Activated CD4-positive, alpha-beta T cell treated with anti-CD3 and anti-CD28 coated beads for 48 hours (primary cell): ENCODE results near the gene CDC42EP2.

Experiments used
- DNase-seq: peaks from one replicate; pipeline ENCODE4 v3.0.0-alpha.2; 2020

Gene CDC42EP2

DNA sequence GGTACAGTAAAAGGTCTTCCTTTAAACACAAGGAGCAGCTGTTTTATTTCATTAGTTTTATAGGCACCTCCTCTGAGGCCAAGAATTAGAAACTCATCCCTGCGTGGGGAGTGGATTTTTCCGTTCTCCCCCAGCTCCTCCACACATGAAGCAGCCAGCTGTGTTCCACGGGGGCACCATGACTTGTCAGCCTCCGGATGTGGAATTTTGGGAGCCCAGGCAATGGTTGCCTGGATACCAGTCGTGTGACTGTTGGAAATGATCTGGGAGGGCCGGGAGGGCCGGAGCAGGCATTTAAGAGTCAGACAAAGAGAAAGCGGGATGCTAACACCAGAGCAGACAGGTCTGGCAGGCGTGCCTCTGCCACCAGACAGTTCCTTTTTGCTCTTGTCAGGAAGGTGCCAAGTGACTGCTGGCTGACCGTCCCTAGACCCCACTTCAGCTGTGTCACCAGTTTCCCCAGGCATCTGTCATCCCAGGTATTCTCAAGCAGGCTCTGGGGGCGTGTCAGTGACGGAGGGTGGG, 15.9 kb upstream of the CDC42EP2 start:
- DNase-seq: no peak

DNA sequence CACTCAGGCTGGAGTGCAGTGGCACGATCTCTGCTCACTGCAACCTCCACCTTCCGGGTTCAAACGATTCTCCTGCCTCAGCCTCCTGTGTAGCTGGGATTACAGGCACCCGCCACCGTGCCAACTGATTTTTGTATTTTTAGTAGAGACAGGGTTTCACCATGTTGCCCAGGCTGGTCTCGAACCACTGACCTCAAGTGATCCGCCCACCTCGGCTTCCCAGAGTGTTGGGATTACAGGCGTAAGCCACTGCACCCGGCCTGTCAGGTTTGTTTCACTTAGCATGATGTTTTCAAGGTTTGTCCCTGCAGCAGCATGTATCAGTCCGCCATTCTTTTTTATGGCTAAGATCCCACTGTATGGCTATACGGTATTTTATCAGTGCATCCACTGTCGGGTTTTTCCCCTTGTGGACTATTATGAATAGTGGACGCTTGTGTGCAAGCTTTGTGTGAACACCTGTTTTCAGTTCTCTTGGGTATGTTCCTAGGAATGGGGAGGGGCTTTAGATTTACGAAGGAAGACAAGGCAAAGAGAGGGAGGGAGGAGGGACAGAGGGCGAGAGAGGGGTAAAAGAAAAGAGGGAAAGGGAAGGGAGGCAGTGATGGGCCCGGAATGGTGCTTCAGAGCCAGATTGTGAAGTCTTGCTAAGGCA, 13.9 kb upstream of the CDC42EP2 start:
- DNase-seq: no peak

DNA sequence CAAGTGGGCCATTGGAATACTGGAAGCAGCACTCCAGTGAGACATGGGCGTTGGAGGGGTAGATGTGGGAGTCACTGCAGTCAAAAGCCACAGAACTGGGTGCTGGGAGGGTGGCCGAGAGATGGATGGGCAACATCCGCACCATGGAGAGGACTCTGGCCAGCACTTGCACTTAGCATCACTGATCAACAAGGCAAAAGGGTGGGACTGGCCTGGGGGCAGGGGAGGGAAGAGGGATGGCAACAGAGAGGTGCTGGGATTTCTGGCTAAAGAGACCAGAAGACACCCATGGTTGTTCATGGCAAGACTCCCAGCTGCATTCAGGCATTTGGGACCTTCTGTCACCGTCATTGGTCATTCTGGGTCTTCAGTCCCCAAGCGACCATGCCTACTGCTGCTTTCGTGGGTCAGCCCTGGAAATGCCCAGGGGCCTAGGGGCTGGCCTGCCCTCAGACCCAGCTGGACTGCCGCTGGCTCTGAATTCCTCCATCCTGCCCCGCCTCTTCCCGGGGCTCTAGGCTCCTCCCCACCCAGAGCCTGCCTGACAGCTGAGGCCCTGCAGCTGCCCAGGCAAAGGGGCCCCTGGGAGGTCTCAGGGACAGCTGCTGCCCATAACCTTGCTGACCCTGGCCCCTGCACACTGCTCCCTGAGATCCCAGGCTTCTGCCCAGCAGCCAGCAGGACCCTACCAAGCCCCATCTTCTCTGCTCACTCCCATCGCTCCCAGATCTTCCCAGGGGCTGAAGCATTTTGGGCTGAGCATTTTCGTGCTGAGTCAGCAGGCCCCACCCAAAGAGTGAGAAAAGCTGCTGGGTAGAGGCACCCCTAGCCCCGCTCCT, 13.0 kb upstream of the CDC42EP2 start:
- DNase-seq: no peak

DNA sequence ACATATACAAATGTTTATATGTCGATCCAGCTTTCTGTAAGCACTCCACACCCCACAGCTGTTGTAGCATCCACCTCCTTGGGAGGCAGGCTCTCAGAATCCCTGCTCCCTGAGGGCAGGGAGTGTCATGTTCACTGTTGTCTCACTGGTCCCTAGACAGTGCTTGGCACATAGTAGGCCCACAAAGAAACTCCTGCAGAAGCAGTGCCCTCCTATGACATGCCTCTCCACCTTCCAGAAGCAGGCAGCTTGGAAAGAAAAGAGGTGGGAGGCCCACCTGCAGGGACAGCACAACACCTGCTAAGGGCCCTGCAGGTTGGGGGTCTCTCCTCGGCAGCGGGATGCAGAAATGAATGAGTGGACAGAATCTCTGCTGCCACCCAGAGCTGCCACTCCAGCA, 11.1 kb upstream of the CDC42EP2 start:
- no peak for DNase-seq

DNA sequence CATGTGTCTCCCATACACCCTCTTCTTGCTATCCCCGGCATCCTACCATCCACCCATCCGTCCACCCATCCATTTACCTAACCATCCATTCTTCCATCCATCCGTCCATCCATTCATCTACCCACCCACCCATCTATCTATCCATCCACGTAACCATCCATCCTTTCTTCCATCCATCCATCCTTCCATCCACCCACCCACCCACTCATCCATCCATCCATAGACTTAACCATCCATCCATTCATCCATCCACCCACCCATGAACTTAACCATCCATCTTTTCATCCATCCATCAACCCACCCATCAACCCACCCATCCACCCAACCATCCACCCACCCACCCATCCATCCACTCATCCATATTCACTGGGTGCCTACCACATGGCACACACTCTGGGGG, 10.6 kb upstream of the CDC42EP2 start:
- no peak for DNase-seq

DNA sequence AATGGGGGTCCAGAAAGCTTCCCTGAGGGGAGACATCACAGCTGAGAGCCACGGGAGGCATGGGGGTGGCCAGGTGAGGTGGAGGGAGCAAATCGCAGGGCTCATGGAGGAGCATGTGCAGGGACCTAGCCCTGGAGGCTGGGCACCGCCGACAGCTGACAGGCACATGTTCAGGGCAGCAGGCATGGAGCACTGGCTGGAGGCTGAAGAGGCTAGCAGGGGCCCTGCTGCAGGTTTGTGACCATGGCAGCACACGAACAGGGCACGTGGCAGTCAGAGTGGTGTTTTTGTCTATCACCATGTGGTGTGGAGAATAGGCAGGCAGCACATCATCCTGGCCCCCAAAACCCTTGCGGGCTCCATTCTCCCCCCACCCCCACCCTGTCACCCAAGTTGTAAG, 10.1 kb upstream of the CDC42EP2 start:
- DNase-seq: no peak

DNA sequence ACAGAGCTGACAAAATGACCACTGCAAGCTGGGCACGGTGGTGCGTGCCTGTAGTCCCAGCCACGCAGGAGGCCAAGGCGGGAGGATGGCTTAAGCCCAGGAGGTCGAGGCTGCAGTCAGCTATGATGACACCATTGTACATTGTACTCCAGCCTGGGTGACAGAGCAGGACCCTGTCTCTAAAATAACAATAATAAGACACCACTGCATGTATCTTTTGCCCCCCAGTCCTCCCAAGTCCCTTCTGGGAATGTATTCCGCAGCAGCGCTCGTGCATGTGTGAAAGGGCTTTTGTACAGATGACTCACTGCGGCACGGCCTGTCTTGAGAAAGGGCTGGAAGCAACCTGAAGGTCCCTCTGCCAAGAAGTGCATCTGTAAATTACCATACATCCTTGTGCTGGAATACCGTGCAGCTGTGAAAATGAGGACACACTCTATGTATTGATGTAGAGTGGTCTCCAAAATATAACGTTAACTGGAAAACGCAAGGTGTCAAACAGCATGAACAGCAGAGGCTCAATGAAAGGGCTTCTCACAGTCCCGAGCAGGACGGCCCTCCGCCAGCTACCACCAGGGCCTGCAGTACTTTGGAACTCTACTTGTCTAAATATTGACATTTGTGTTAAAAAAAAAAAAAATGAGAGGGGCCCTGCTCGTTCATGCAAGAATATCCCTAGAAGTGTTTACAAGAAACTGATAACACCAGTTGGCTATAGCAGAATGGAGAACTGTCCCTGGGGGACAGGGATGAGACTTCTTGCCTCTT, 9.0 kb upstream of the CDC42EP2 start:
- no peak for DNase-seq

DNA sequence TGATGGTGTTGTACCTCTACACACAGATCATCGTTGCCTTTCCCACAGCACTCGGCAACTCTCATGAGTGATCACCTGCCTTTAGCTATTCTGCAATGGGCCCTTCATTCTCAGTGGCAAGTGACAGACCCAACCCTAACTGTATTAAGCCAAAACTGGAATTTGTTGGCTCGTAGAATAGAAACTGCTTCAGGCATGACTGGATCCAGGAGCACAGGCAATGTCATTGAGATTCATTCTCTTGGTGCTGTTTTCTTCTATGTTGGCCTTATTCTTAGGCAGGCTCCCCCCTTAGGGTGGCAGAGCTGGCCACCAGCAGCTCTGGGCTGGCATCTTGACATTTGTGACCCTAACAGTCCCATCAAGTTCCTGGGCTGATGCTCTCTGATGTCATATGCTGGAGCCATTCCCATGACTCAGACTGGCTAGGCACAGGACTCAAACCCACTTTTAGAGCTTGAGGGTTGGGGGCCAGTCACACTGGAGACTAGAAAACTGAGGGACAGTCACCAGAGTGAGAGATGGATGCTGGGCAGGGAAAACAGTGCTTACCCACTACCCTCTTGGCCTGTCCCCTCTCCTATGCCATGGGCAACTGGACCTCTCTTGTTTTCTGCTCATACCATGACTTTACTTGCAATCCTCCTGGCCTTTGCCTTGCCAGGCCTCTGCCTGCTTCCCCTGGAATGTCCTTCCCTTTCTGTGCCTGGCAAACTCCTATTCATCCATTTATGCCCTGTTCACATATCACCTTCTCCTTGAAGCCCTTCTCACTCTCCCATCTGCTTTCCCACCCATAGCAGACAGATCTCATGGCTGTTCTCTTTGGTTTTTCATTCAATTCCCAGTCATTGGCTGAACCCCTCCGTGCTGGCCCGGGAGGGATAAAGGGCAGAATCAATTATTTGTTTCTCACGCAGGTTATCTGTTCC, 7.1 kb upstream of the CDC42EP2 start:
- DNase-seq: no peak

DNA sequence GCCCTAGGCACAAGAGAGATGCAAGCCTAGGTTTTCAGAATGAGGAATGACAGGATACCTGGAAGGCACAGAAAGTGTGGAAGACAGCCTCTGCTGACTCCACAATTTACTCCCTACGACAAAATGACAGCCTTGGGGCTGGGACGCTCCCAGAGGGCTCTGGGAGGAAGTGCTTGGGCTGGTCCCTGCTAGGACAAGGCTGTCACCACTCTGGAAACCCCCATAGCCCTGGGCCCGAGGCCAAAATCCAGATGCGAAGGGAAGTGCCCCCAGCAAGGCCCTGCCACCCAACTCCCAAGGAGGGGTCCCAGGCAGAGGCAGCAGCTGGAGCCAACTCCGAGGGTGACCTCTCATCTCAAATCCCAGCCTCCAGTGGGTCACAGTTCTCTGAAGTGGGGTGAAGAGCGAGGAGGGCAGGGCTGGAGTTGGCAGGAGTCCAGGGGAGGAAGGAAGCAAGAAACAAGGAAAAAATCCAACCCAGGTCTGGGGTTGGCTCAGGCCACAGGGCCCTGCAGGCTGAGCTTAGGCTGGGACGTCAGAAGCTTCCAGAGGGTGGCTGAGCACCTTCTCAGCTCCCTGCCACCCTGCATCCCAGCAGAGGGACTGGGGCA, 6.3 kb upstream of the CDC42EP2 start:
- no peak for DNase-seq

DNA sequence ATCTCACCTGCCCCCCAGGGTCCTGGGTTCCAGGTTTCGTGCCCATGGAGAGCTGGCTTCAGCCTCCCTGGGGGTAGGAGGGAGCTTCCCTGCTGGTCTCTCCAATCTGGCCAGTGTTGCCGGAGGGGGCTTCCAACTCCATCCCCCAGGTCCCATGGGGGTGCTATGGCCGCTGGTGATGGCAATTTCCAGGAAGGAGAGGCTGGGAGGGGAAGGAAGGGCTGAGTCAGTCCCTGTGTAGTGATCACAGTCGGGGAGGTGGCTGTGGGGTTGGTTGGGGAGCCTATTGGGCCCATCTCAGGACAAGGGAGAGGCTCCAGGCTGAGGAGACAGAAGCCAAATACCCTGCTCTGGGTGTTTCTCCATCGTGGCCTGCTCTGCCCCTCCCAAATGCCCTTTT, 5.7 kb upstream of the CDC42EP2 start:
- no peak for DNase-seq

DNA sequence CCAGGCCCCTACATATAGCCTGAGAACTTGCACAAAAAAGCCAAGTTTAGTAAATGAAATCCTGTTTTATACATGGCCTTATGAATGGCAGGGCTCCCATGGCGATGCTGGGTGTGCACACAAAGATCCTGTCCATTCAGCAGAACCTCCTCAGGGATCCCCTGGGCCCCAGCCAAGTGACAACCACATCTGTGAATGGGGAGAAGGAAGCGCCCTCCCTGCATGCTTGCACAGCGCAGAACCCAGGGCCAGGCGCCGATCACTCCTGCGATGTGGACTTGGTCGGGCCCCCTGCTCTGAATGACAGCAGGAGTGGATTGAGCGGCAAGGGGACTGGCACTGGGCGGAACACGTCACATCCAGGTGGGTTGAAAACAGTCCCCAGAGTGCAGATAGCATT, 4.5 kb upstream of the CDC42EP2 start:
- DNase-seq: no peak

DNA sequence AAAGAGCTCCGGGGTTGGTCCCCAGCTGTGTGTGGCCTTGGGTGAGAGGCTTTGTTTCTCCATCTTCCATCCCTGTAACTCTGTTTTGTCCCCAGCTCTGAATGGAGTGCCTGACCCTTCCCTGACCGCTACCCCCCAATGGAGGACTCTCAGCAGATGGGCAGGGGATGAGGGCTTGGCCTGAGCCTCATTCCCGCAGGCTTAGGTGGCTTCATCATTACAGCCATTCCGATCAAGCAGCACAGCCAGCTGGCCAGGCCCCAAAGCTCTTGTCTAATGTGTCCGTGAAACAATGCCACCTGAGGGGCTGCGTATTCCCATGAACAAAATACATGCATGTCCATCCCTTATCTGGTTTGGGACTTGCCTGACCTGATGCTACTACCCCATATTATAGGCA, 3.9 kb upstream of the CDC42EP2 start:
- no peak for DNase-seq

DNA sequence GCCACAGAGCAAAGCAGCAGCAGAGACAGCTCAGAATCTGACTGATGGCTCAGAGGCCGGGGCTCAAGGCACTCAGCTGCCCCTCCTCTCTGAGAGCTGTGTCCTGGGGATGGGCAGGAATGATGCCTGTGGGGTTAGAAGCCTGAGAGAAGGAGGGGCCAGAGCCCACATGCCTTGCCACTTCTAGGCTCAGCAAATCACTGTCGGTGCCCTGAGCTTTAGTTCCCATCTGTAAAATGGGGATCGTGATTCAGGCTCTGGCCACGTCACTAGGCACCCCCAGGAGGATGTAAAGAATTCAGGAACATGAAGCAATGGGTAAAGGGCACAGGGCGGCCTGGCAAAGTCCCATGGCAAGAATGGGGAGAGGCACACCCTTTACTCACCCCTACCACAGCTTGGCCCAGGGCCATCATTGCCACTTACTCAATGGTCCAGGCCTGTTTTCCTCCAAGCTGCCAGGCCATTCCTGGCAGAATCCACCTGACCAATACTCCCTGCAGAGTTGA, 3.4 kb upstream of the CDC42EP2 start:
- no peak for DNase-seq

DNA sequence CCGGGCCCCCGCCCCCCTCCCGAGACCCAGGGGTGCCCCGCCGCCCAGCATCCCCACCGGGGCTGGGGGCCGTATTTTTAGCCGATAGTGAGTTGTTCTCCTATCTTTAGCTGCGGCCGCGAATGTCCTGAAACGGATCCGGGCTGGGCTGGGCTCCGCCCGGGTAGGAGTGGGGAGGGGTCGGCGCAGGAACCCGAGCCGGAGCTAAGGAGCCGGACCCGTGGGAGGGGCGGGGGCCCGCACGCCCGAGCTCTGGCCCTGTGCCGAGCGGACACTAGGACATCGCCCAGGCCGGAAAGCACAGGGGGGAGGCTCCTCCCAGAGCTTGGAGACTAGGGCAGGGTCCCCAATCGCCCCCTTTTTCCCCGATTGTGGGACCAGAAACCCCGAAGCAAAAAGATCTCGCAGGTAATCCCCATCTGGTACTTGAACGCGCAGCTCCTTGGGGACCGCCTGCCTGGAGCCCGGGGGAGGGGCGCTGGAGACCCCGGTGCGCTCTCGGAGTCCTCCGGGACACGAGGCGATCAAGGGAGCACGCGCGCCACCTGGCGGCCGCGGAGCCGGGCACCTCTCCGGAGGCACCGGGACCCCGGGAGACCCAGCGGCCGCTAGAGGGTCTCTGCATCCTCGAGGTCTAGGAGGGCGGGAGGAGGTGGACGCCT, 669 bp downstream of the CDC42EP2 start:
- peak; percentile 87 for DNase-seq

DNA sequence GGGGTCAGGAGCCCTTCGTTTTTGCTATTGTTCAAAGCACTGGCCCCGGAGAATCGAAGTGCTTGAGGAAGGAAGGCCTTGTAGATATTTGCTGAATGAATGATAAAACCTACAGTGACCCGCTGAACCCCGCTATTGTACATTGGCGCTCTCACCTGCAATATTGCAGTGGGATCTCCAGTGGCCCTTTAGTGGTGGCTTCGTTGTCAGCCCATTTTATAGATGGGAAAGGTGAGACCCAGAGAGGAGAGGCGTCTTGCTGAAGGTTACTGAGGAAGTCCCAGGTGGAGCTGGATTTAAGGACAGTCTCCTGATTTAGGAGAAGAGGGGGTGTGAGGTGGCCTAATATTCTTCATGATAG, 1.2 kb downstream of the CDC42EP2 start:
- no peak for DNase-seq

DNA sequence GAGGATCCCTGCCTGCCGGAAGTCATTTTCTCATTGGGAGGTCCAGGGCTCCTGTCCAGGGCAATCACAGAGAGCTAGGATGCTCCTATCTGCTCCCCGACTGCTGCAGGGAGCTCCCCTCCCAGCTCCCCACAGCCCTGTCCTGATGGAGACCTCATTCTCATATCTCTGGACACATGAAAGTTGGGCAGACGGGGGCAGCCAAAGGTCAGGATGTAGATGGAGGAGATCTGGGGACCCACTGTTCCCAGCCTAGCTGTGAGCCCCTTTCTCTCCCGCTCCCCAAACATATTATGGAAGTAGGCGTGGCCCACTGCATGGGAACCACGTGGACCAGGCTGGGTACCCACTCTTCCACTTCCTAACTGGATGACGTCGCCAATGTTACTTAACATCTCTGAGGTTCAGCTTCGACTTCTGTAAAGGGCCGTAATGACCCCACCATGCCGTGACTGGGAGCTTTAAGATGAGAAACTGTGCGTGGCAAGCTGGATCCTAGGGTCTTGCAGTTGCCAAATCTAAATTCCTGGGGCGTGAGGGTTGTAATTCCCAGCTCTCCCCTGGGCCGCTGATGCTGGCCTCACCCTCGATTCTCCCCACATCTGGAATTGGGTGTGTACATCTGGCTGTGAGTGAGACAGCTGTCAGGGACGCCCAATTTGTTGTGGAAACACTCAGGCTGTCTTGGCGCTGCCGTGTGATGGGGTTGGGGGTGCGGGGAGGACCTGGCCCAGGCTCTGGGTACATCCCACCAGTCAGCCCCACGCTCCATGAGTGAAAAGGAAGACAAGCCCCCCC, 1.8 kb downstream of the CDC42EP2 start:
- no peak for DNase-seq

DNA sequence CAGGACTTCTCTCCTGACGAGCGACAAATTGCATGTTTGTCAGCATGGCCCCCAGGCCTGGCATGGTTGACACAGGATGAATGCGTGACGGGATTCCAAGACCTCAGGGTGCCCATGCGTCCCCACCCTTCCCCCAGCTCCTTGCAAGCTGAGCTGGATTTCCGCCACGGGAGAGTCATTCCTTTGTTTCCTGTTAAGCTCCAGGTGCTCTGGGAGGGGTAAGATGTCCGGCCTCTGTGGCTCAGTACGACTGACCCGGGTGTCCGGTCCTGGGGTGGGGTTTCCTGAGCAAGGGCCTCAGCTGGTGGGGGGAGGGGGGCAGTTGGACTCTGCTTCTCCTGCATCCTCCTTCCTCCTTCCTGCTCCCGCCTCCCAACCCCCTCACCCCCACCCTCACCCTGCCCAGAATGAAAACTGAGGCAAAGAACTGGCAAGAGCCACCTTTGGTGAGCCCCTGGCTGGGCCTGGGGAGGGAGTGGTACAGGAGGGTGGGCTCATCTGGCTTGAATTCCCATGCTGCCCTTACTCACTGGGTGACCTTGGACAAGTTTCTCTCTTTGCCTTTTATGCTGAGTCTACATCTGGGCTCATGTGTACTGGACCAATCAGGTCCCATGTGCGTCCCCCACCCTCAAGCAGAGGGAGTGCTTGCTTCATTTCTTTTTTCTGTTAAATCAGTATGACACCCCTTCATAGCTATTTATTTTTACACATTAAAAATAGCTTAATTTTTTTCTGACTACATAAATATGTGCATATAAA, 2.5 kb downstream of the CDC42EP2 start:
- no peak for DNase-seq

DNA sequence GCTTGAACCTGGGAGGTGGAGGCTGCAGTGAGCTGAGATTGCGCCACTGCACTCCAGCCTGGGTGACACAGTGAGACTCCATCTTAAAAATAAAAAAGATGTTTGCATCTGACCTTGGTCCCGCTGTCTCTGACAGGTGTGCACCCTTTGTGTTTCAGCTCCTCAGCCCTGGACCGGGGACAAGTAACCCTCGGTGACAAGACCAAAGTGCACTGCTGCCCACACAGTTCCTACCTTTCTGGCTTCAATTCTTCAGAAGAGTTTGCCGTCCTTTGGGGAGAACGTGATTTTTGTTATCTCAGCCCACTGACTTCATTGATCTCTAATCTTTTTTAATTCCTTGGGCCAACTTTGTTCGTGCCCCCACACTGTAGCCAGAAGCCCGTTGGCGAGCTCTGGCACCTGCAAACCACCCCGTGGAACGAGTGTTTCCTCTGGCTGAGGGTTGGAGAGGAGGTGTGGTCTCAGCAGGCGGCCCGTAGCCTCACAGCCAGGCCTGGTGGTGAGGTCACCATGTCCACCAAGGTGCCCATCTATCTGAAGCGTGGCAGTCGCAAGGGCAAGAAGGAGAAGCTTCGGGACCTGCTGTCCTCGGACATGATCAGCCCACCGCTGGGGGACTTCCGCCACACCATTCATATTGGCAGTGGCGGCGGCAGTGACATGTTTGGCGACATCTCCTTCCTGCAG, 5.9 kb downstream of the CDC42EP2 start:
- no peak for DNase-seq

DNA sequence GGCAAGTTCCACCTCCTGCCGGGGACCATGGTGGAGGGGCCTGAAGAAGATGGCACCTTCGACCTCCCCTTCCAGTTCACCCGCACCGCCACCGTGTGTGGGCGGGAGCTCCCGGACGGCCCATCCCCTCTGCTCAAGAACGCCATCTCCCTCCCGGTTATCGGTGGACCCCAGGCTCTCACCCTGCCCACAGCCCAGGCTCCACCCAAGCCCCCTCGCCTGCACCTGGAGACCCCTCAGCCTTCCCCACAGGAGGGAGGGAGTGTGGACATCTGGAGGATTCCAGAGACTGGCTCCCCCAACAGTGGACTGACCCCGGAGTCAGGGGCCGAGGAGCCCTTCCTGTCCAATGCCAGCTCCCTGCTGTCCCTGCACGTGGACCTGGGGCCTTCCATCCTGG, 6.4 kb downstream of the CDC42EP2 start:
- DNase-seq: no peak
